Central memory CD8-positive, alpha-beta T cell (primary cell): ENCODE results near the gene HSPA5.

Source experiments
- ATAC-seq: fragments of 150-1000 bp; cut with Tn5 transposase; replicated peaks from 2 replicates; pipeline ENCODE4 v1.10.0; 2022; ENCODE audit warnings: mild to moderate bottlenecking, moderate FRiP score, moderate number of reproducible peaks; ENCODE audit not compliant: poor library complexity, severe bottlenecking; ENCODE audit errors: extremely low read depth
- DNase-seq, 2 donors: peaks; one replicate each; pipeline ENCODE4 v3.0.0; 2021; ENCODE audit warnings: low spot score in 2 of 2
- H3K27ac Mint-ChIP-seq: one replicate; pipeline ENCODE4 v1.8.0; 2022; ENCODE audit warnings: low read depth, mild to moderate bottlenecking, moderate library complexity, mixed read lengths
- H3K27me3 Mint-ChIP-seq: one replicate; pipeline ENCODE4 v1.8.0; 2022; ENCODE audit warnings: mixed read lengths
- H3K36me3 Mint-ChIP-seq: one replicate; pipeline ENCODE4 v1.8.0; 2022; ENCODE audit warnings: mild to moderate bottlenecking, moderate library complexity, mixed read lengths; ENCODE audit not compliant: insufficient read depth
- H3K4me1 Mint-ChIP-seq: one replicate; pipeline ENCODE4 v1.8.0; 2022; ENCODE audit warnings: mixed read lengths
- H3K4me3 Mint-ChIP-seq: one replicate; pipeline ENCODE4 v1.8.0; 2022; ENCODE audit warnings: mild to moderate bottlenecking, moderate library complexity, mixed read lengths
- H3K9me3 Mint-ChIP-seq: one replicate; pipeline ENCODE4 v1.8.0; 2022; ENCODE audit warnings: mixed read lengths

The HSPA5 gene

DNA sequence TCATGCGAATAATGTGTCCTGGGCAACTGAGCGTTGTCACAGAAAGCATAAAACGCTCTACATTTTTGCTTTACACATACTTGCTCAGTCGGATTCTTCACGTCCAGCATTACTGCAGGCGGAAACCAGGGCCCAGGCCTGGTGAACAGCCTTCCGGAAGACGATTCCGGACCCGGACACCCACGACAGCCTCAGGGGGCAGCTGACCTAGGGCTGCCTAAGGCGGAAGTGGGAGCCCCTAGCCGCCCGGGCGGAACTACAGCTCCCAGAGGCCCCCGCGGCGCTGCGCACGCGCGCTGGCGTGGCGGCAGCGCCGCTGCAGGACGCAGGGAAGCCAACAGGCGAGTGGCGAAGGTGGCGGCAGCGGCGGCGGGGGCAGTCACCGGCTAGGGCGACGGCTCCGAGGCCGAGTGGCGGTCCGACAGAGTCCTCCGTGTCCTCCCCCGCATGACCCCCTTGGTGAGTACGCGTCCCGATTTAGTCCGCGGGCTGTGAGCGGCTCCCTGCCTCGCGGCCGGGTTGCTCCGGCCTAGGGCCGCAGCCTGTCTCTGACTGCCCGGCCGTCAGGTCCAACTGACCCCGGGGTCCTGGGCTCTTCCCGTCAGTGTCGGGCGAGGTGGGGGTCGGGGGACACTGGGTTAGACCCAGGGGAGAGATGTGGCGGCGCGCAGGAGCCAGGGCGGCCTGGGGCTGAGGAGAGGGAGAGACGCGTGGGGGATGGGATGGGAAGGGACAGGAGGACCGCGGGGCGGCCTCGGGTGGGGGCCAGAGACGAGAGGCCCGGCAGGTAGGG, 20.6 kb upstream of the HSPA5 start, which contains the start of gene GAPVD1:
TSS of gene GAPVD1 (plus strand) at position 326 of the 793 bp plus-strand sequence. CDS start 37,096 bp downstream, outside the sequence.
- Mint-ChIP-seq H3K36me3 (peaks cover 15% of the 10 kb centered on the region), H3K4me3 (peak within 1 kb of the TSS; percentile 91), H3K27me3 (no peaks in the 10 kb centered on the region), H3K27ac (peak within 1 kb of the TSS; percentile 97), H3K4me1 (peaks cover 37% of the 10 kb centered on the region), H3K9me3 (no peaks in the 10 kb centered on the region)
- DNase-seq (peak; percentile 80 to 82), ATAC-seq (peak; percentile 90)

DNA sequence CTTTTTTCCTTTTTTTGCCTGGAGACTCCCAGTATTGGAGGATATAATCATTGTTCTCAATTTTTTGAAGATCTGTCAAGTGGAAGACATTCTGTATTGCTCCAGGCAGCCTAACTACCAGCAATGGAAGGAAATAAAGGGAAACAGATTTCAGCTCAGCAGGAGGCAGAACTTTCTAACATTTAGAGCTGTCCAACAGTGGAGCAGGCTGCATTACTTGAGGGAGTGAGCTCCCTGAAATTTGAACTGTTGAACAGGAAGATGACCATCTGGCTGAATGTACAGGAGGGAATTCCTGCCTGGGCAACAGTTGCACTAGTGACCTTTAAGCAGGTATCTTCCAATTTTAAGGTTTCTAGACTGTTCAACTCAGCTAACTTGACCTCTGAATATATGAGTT, 19.4 kb upstream of the HSPA5 start:
- DNase-seq (no peak), ATAC-seq (no peak)
- peaks cover 35% of the 10 kb centered on the region for H3K4me1 Mint-ChIP-seq
- H3K27me3 Mint-ChIP-seq = no peaks in the 10 kb centered on the region
- H3K27ac Mint-ChIP-seq = peak overlapping the region; percentile 97
- peaks cover 11% of the 10 kb centered on the region for H3K36me3 Mint-ChIP-seq
- H3K9me3 Mint-ChIP-seq = no peaks in the 10 kb centered on the region
- peak overlapping the region; percentile 91 for H3K4me3 Mint-ChIP-seq

DNA sequence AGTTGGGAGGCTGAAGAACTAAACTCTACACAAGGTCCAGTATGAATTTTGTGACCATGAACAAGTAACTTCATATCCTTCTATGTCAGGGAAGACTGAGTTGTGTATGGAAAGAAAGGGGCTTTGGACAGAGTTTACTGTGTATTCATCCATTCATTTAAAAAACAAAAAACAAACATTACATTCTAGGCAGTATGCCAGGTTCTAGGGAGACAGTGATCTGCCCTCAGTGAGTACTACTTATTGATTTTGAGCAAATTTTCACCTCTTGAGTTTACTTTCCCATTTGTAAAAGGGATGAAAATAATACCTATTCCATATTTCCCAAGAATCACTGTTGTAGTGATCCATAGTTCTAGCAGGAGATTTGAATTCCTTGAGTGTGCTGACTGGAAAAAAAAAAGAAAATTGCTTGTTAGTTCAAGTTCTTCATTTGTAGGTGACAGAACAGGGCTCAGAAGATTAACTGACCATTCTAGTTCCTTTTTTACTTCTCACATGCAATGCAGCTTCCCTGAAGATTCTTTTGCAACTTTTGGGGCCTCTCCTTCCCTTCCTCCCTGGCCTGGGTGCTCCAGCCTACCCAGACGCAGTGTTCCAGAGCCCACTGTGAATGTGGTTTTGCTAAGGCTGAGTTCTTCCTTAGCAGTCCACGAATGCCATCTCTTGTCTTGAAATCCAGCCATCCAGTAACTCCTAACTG, 17.8 kb upstream of the HSPA5 start:
- peaks cover 9% of the 10 kb centered on the region for H3K36me3 Mint-ChIP-seq
- no peaks in the 10 kb centered on the region for H3K27me3 Mint-ChIP-seq
- H3K9me3 Mint-ChIP-seq = no peaks in the 10 kb centered on the region
- no peak for ATAC-seq
- peaks cover 23% of the 10 kb centered on the region for H3K4me1 Mint-ChIP-seq
- no peak overlapping the region for H3K4me3 Mint-ChIP-seq
- H3K27ac Mint-ChIP-seq = no peak overlapping the region
- DNase-seq = no peak

DNA sequence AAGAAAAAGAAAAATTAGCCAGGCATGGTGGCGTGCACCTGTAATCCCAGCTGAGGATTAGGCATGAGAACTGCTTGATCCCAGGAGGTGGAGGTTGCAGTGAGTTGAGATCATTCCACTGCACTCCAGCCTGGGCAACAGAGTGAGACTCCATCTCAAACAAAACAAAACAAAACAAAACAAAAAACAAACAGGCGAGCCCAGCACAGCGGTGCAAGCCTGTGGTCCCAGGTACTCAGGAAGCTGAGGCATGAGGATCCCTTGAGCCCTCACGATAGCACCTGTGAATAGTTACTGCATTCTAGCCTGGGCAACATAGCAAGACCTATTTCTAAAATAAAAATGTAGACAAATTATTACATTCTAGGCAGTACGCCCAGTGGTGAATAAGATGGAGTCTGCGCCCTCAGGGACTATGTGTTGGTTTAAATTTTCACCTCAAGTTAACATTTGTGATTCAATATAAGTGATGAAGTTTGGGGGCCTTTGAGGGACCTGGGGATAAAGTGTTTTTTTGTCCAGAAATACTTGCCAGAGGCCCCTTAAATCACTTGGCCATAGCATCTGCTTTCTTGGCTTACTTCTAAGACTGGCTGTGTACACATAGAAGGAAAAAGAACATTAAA, 17.1 kb upstream of the HSPA5 start:
- ATAC-seq = no peak
- Mint-ChIP-seq H3K36me3 (peaks cover 9% of the 10 kb centered on the region), H3K4me3 (no peak overlapping the region), H3K9me3 (no peaks in the 10 kb centered on the region), H3K27ac (no peak overlapping the region), H3K4me1 (peaks cover 19% of the 10 kb centered on the region), H3K27me3 (no peaks in the 10 kb centered on the region)
- DNase-seq = no peak

DNA sequence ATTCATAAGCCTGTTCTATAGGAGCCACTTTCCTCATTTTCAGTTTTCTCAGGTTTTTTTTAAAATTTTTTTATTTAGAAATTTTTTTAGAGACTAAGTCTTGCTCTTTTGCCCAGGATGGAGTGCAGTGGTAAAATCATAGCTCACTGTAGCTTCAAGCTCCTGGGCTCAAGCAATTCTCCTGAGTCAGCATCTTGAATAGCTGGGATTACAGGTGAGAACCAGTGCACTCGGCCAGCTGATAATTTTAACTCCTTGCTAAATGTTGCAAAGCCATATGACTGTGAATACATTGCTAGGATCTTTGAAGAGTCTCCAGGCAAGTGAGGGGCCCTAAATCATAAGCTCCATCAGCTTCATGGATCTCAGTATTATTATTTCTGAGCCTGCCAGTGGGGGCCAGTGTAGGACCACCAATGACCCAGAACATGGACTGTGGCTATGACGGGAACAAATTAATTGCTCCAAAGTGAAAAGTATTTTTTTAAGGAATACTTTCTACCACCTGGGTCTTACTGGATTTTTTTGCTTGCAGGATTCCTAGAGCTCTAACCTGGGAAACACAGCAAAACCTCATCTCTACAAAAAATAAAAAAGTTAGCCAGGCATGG, 14.7 kb upstream of the HSPA5 start:
- Mint-ChIP-seq H3K27me3 (no peaks in the 10 kb centered on the region), H3K4me1 (peaks cover 3% of the 10 kb centered on the region), H3K27ac (no peak overlapping the region), H3K4me3 (no peak overlapping the region), H3K9me3 (no peaks in the 10 kb centered on the region), H3K36me3 (peaks cover 3% of the 10 kb centered on the region)
- ATAC-seq (no peak), DNase-seq (no peak)

DNA sequence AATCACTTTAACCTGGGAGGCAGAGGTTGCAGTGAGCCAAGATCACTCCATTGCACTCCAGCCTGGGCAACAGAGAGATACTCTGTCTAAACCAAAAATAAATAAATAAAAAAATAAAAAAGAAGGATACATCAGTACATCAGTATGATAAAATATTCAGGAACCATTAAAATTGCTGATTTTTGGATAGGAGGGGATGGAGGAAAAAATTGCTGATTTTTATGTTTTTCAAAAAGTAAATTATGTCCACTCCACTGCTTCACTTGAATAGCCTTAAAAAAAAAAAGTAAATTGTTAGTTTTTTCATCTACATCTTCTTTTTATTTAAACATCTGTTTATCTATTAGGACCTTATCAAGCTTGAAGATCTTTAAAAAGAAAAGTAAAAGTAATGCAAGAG, 13.1 kb upstream of the HSPA5 start:
- no peaks in the 10 kb centered on the region for H3K27me3 Mint-ChIP-seq
- no peak overlapping the region for H3K27ac Mint-ChIP-seq
- ATAC-seq (no peak), DNase-seq (no peak)
- H3K4me3 Mint-ChIP-seq = no peak overlapping the region
- no peaks in the 10 kb centered on the region for H3K4me1 Mint-ChIP-seq
- no peaks in the 10 kb centered on the region for H3K36me3 Mint-ChIP-seq
- no peaks in the 10 kb centered on the region for H3K9me3 Mint-ChIP-seq

DNA sequence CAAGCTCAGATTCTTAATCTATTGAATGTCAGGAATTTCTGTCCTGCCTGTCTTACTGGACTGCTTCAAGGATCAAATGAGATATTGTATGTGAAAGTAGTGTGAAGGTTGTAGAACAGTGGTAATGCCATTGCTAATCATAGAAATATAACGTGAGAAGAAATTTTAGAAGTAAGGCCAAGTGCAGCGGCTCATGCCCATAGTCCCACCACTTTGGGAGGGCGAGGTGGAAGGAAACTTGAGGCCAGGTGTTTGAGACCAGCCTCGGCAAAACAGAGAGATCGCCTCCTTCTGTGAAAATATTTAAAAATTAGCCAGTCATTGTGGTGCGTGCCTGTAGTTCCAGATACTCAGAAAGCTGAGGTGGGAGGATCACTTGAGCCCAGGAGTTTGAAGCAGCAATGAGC, 5.1 kb upstream of the HSPA5 start:
- no peak for DNase-seq
- Mint-ChIP-seq H3K27ac (no peak overlapping the region), H3K36me3 (peaks cover 11% of the 10 kb centered on the region), H3K4me3 (no peak overlapping the region), H3K9me3 (no peaks in the 10 kb centered on the region), H3K4me1 (peaks cover 11% of the 10 kb centered on the region), H3K27me3 (no peaks in the 10 kb centered on the region)
- no peak for ATAC-seq

DNA sequence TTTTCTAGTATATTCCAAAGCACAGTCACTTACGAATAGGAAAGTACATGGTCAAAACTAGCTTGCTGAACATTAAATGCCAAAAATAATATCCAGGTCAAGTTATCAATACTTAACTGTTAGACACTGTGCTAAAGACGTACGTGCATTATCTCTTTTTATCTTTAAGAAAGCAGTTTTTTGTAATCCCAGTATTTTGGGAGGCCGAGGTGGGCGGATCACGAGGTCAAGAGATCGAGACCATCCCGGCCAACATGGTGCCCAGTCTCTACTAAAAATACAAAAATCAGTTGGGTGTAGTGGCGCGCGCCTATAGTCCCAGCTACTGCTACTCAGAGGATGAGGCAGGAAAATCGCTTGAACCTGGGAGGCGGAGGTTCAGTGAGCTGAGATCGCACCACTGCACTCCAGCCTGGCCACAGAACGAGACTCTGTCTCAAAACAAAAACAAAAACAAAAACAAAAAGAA, 2.7 kb upstream of the HSPA5 start:
- H3K27me3 Mint-ChIP-seq = no peaks in the 10 kb centered on the region
- peaks cover 35% of the 10 kb centered on the region for H3K36me3 Mint-ChIP-seq
- no peak overlapping the region for H3K4me3 Mint-ChIP-seq
- DNase-seq (no peak), ATAC-seq (no peak)
- peaks cover 20% of the 10 kb centered on the region for H3K4me1 Mint-ChIP-seq
- no peaks in the 10 kb centered on the region for H3K9me3 Mint-ChIP-seq
- H3K27ac Mint-ChIP-seq = no peak overlapping the region

DNA sequence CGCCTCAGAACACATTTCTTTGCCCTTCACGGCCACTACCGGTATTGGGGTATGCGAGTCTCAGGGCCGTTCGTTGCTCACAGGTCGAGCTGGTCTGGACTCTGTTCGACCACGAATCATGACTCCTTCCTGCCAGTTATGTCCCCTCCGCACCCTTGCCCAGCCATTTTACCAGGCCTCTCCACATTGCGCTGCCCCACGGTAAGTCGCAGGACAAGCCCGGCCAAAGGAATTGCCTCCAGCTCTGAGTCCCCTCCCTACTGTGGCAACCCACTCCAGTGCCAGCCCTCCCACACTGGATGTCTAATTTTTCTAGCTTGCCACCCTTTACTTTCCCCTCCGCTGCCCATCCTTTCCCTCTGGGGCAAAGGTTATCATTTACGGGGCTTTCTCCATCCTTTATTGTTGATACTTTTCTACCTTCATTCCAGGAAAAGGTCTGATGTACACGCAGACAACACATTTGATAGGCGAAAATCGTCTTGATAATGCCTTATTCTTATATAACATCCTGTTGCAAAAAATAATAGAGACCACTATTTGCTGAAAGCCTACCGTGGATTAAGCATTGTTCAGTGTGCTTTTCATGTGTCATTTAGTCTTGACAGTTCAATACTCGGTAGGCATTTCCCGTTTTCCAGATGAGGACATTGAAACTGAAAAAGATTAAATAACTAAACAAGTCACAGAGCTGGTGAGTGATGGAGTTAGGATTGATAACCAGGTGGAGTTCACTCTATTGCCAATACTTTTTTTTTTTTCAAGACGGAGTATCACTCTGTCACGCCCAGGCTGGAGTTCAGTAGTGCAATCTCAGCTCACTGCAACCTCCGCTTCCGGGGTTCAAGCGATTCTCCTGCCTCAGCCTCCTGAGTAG, 958 bp upstream of the HSPA5 start:
- H3K4me1 Mint-ChIP-seq = peaks cover 28% of the 10 kb centered on the region
- DNase-seq (no peak), ATAC-seq (peak; percentile 6)
- peak overlapping the region; percentile 96 for H3K4me3 Mint-ChIP-seq
- peaks cover 52% of the 10 kb centered on the region for H3K36me3 Mint-ChIP-seq
- peak overlapping the region; percentile 99 for H3K27ac Mint-ChIP-seq
- no peaks in the 10 kb centered on the region for H3K9me3 Mint-ChIP-seq
- H3K27me3 Mint-ChIP-seq = no peaks in the 10 kb centered on the region

DNA sequence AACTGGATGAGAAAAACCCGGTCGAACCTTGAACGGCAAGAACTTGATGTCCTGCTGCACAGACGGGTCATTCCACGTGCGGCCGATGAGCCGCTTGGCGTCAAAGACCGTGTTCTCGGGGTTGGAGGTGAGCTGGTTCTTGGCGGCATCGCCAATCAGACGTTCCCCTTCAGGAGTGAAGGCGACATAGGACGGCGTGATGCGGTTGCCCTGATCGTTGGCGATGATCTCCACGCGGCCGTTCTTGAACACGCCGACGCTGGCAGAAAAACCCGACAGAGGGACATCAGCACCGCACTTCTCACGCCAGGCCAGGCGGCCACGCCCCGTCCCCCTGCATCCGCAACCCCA, 519 bp downstream of the HSPA5 start:
- Mint-ChIP-seq H3K9me3 (no peaks in the 10 kb centered on the region), H3K4me1 (peaks cover 43% of the 10 kb centered on the region), H3K27me3 (no peaks in the 10 kb centered on the region), H3K36me3 (peaks cover 67% of the 10 kb centered on the region), H3K27ac (peak overlapping the region; percentile 99), H3K4me3 (peak overlapping the region; percentile 96)
- DNase-seq = no peak
- peak; percentile 11 for ATAC-seq

DNA sequence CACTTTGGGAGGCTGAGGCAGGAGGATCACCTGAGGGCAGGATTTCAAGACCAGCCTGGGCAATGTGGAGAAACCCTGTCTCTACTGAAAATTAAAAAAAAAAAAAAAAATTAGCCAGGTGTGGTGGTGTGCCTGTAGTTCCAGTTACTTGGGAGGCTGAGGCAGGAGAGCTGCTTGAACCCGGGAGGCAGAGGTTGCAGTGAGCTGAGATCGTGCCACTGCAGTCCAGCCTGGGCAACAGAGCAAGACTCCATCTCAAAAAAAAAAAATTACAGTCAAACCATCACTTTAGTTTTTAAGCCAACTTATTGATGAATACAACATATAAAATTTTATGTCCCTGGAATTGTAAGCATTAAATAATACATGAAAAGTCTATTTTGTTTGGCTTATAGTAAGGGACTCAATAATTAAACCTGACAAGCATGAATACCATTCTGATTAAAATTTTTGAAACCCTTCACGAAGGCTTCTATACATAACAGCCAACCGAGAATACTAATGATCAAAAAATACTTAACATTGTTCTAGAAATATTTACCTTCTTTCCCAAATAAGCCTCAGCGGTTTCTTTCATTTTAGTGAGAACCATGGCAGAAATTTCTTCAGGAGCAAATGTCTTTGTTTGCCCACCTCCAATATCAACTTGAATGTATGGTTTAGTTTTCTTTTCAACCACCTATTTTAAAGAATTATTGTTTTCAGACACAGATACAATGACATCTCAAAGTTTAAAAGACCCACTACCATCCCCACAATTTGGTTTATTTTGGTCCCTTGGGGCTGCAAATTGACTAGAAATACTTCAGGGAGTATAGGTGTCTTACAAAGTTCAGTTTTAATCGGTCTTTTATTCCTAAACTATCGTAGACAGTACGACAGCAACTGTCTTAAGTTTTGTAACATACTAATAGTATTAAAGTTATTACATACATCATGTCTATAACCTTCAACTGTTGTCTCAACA, 1.2 kb downstream of the HSPA5 start:
- ATAC-seq (no peak), DNase-seq (no peak)
- H3K27me3 Mint-ChIP-seq = no peaks in the 10 kb centered on the region
- no peaks in the 10 kb centered on the region for H3K9me3 Mint-ChIP-seq
- peak overlapping the region; percentile 96 for H3K4me3 Mint-ChIP-seq
- H3K36me3 Mint-ChIP-seq = peaks cover 74% of the 10 kb centered on the region
- peak overlapping the region; percentile 99 for H3K27ac Mint-ChIP-seq
- peaks cover 50% of the 10 kb centered on the region for H3K4me1 Mint-ChIP-seq
